WI38 (cell line): ENCODE results near the gene SDS.

Experiments used
- H3K4me3 ChIP-seq: 2 replicates; pipeline ENCODE4 v1.5.1; 2011; ENCODE audit warnings: low read depth, mild to moderate bottlenecking, control low read depth, low read length
- TF ChIP-seq, protein P1 (sequence below): IDR thresholded peaks from 2 replicates; pipeline ENCODE4 v1.5.1; 2012; ENCODE audit warnings: low read depth, mild to moderate bottlenecking, control low read depth, low read length

The SDS gene

GRCh38 chr12:113373440-113373839, 30.2 kb downstream of the SDS start:
- TF ChIP-seq, protein P1, sequence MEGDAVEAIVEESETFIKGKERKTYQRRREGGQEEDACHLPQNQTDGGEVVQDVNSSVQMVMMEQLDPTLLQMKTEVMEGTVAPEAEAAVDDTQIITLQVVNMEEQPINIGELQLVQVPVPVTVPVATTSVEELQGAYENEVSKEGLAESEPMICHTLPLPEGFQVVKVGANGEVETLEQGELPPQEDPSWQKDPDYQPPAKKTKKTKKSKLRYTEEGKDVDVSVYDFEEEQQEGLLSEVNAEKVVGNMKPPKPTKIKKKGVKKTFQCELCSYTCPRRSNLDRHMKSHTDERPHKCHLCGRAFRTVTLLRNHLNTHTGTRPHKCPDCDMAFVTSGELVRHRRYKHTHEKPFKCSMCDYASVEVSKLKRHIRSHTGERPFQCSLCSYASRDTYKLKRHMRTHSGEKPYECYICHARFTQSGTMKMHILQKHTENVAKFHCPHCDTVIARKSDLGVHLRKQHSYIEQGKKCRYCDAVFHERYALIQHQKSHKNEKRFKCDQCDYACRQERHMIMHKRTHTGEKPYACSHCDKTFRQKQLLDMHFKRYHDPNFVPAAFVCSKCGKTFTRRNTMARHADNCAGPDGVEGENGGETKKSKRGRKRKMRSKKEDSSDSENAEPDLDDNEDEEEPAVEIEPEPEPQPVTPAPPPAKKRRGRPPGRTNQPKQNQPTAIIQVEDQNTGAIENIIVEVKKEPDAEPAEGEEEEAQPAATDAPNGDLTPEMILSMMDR, result no peak

DNA sequence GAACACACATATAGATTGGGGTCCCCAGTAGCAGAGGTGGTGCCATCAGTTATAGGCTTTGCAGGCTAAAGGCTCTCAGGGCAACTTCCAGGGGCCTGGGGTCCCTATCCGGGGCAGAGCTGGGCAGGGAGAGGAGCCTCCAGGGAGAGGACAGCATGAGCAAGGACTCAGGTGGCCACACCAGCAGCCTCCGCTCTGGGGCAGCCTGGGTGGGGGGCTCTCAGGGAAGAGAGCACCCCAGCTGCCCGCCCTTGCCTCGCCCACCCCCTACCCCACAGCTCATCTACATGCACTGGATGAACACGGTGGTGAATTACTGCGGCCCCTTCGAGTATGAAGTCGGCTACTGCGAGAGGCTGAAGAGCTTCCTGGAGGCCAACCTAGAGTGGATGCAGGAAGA, 31.3 kb downstream of the SDS start:
- H3K4me3 ChIP-seq, result no peak overlapping the region
- TF ChIP-seq, protein P1, result no peak

More at GRCh38 chr12:113373440-113373839, 30.2 kb downstream of the SDS start:
- H3K4me3 ChIP-seq, result no peak overlapping the region

GRCh38 chr12:113371808-113372207, 31.9 kb downstream of the SDS start:
- no peak overlapping the region for H3K4me3 ChIP-seq
- TF ChIP-seq, protein P1, result no peak

- TF ChIP-seq, protein P1, result no peak
- no peak overlapping the region for H3K4me3 ChIP-seq
Observed at GRCh38 chr12:113370923-113371682, 32.6 kb downstream of the SDS start.

DNA sequence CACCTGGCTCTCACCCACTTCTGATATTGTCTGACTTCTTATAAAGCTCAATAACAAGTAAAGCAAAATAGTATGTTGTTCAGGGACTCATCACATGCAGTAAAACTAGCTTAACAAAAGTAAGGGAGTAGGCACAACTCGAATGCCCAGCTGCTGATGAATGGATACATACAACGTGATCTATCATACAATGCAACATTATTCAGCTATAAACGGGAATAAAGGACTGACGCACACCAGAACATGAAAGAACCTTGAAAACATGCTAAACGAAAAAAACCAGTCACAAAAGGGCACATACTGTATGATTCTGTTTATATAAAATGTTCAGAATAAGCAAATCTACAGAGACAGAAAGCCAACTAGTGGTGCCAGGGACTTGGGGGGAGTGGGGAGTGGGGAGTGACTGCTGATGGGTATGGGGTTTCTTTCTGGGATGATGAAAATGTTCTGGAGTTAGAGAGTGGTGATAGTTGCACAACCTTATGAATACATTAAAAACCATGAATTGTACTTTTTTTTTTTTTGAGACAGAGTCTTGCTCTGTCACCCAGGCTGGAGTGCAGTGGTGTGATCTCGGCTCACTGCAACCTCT, 34.2 kb downstream of the SDS start:
- TF ChIP-seq, protein P1, result no peak
- no peak overlapping the region for H3K4me3 ChIP-seq

DNA sequence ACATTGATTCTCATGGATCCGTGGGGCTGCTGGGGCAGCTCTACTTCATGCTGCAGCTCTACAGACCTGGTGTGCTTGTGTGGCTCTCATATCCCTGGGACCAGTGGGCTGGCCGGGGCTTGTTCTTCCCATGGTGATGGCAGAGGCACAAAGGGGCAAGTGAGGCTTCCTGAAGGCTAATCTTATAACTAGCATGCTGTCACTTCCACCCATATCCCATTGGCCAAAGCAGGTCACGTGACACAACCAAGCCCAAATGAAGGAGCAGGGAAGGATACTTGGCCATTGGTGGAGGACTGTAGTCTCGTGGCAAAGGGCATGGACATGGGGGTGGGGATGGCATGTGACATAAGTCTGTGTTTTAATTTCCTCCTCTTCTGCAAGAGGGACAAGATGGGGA, 35.4 kb downstream of the SDS start:
- H3K4me3 ChIP-seq, result no peak overlapping the region
- TF ChIP-seq, protein P1, result no peak

DNA sequence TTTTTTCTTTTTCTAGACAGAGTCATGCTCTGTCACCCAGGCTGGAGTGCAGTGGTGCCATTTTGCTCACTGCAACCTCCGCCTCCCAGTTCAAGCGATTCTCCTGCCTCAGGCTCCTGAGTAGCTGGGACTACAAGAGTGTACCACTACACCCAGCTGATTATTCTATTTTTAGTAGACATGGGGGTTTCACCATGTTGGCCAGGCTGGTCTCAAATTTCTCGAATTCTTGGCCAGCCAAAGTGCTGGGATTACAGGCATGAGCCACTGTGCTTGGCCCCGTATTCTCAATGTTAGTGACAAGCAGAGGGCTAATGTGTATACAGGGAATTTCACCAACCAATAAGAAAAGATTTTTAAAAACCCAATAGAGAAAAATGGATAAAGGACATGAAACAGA, 36.9 kb downstream of the SDS start:
- TF ChIP-seq, protein P1, result no peak
- no peak overlapping the region for H3K4me3 ChIP-seq
